ENCODE measurements around the gene SEC11C. TPM values are rescaled to one million over a fixed set of nuclear protein-coding genes. Genes with fewer than 3 reads are reported as not detected.
"Not testable (repeated sequence)": the region's sequence is repeated elsewhere in the genome, so short reads cannot be mapped to it uniquely, and the experiment has no call there.

SEC11C gene
- total and polyA plus RNA-seq, 12 donors, result 31.5 to 392 (median 58.7) TPM

GRCh38 chr18:59141294-59142068, 1.8 kb downstream of the SEC11C start:
- TF ChIP-seq POLR2A (IDR thresholded peaks at IDR 0.05), result no peak
- no peak for TF ChIP-seq CTCF (IDR thresholded peaks at IDR 0.05)

GRCh38 chr18:59142274-59142673, 2.6 kb downstream of the SEC11C start:
- peaks cover 0 to 15% of the 10 kb centered on the region in 2 donors for H3K4me1 ChIP-seq (replicated peaks in 1 of 2)
- H3K27me3 ChIP-seq, result no peaks in the 10 kb centered on the region
- no peaks in the 10 kb centered on the region for H3K36me3 ChIP-seq (replicated peaks in 1 of 2)
- no peaks in the 10 kb centered on the region for H3K9me3 ChIP-seq (replicated peaks in 1 of 3)
- no peak for DNase-seq
- intact Hi-C loops (cut with DNase I), result no loop called here
- no peak overlapping the region for H3K4me3 ChIP-seq
- TF ChIP-seq CTCF (IDR thresholded peaks at IDR 0.05) (no peak), POLR2A (IDR thresholded peaks at IDR 0.05) (no peak)
- WGBS, 4 donors, result 83 to 89% (median 87%) methylated on average over 6 of the region's 6 CpGs
- no peak overlapping the region for H3K27ac ChIP-seq

More at GRCh38 chr18:59141294-59142068, 1.8 kb downstream of the SEC11C start:
- H3K27me3 ChIP-seq, result no peaks in the 10 kb centered on the region
- H3K36me3 ChIP-seq (replicated peaks in 1 of 2), result no peaks in the 10 kb centered on the region
- no peak overlapping the region for H3K4me3 ChIP-seq
- H3K9me3 ChIP-seq (replicated peaks in 1 of 3), result no peaks in the 10 kb centered on the region
- WGBS, 4 donors, result 91 to 98% (median 95%) methylated on average over 1 of the region's 1 CpG
- DNase-seq, result no peak
- H3K27ac ChIP-seq, result no peak overlapping the region
- intact Hi-C loops (cut with DNase I), result no loop called here
- peaks cover 0 to 15% of the 10 kb centered on the region in 2 donors for H3K4me1 ChIP-seq (replicated peaks in 1 of 2)

- intact Hi-C loops (cut with DNase I); H3K27me3 ChIP-seq; DNase-seq; H3K9me3 ChIP-seq (replicated peaks in 1 of 3); H3K27ac ChIP-seq; H3K36me3 ChIP-seq (replicated peaks in 1 of 2); H3K4me3 ChIP-seq: not testable (repeated sequence)
- H3K4me1 ChIP-seq (replicated peaks in 1 of 2), result peaks cover 0 to 15% of the 10 kb centered on the region in 2 donors
- WGBS, 4 donors, result 88 to 93% (median 91%) methylated on average over 11 of the region's 11 CpGs
These were observed 3.2 kb downstream of the SEC11C start for GRCh38 chr18:59142800-59143416.

- Histone ChIP-seq H3K36me3 (replicated peaks in 1 of 2) (no peaks in the 10 kb centered on the region), H3K27ac (no peak overlapping the region), H3K4me3 (no peak overlapping the region), H3K9me3 (replicated peaks in 1 of 3) (no peaks in the 10 kb centered on the region), H3K27me3 (no peaks in the 10 kb centered on the region), H3K4me1 (replicated peaks in 1 of 2) (peaks cover 0 to 15% of the 10 kb centered on the region in 2 donors)
- no peak for DNase-seq
- intact Hi-C loops (cut with DNase I), result no loop called here
- TF ChIP-seq POLR2A (IDR thresholded peaks at IDR 0.05), result no peak
- no peak for TF ChIP-seq CTCF (IDR thresholded peaks at IDR 0.05)
- 41 to 48% (median 48%) methylated on average over 3 of the region's 3 CpGs for WGBS, 4 donors
These were observed 3.8 kb downstream of the SEC11C start for GRCh38 chr18:59143441-59143840.

Data from adrenal gland (tissue), 12 donors.